ENCODE data around the gene MGARP. TPM values are rescaled to one million over a fixed set of nuclear protein-coding genes. Genes with fewer than 3 reads are reported as not detected.

The MGARP gene
- 59.0 and 87.7 TPM in 2 replicates for total RNA-seq

DNA sequence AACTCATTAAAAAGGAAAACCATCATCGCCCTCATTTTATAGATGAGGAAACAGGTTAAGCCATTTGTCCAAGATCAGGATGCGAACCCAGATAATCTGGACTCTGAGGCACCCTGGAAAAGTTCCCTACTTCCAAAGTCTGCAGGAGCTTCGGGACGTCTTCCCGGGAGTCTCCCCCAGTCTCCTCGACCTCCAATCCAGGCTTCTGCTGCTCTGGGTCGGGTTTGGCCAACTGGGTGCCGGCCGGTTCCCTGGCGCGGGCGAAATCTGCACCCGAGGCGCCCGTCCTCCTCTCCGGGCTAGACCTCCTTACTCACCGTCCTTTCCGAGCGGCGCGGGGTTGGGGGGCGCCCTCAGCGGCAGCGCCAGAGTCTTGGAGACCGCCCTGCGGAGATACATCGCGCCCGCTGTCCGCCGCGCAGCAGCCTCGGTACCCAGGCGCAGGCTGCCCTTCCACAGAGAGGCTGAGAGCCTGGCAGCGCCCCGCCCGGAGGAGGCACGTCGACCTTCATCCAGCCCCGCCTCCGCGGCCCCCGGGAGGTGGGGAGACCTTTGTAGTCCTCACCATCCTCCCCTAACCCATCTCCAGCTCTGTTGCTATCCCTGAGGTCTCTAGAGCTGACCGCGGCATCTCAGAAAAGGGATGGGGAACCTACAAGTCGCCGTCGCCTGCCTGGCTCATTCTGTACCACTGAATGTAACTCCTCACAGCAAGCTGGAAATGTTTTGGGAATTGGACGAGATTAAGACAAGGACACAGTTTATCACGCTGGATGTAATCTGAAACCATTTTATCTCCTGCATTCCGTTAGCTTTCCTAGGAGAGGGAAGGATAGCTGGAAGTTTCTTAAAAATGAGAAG, at the start of gene MGARP:
Gene MGARP, minus strand, starts transcription at position 466 of the 861 bp plus-strand sequence. Its CDS starts 67 bp downstream, at position 399.

DNA sequence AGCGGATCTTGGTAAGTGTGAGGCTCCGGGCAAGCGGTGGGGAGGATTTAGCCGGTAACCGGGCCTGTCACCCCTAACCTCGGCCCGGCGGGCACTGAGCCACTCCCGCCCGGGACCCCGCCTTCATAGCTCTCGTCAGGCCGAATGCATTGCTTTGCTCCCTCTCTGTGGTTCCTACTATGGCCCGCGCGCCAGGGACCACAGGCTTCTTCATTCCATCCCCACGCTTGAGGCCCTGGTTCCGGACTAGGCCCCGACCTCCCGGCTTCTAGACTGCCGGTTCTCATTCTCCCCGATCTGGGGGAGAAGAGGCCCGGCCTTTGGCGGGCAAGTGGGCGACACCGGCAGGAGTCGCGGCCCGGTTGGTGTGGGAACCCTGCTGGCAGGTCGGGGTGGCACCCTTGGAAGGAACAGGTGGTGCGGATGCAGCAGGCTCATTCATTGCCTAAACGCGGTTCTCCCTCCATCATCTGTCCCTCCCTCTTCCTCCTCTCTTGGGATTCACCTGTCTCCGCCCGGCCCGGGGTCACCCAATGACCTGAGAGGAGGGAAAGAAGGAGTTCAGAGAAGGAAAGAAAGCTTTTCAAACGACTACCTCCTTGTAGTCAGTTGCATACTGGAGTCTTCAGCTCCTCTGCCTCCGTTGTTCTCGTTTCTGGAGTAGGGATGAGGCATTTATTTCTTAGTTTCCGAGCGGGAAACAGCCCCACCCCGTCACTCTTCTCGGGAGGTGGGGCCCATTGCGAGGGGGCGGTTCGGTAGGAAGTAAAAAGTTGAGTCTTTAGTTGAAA, 22.0 kb upstream of the MGARP start, which contains the start of gene NDUFC1:
Gene NDUFC1, minus strand, starts transcription at position 657 of the 791 bp plus-strand sequence. CDS start 6,679 bp downstream, outside the sequence.

DNA sequence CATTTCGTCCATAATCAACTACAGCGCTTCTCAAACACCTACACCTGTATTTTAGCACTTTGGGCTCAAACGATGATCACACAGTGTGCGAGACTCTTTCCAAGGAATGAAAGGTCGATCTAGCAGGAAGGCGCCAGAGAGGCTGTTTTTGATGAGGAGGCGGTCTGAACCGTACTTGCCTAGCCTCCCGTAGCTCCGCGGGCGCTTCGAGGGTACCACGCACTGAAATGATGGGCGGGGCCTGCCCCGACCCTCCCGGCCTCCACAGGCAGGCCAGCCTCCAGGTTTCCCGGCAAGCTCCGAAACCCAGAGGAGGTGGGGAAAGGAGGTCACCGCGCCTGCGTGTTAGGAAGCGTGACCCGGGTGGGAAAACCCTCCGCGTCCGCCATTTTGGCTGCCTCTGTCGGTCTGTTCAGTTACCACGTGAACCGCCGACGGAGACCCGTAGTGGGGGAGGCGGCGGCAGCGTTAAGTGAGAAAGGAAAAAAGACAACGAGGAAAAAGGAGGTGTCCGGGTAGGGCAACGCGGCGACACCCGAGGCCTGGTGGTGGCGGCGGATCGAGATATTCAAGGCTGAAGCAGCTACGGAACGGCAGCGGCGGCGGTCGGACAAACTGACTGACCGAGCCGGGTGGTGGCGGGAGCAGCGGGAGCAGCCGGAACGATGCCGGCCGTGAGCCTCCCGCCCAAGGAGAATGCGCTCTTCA, 21.2 kb upstream of the MGARP start, which contains the start of gene NAA15:
Gene NAA15, plus strand, starts transcription at position 393 of the 708 bp plus-strand sequence. Its CDS starts 273 bp downstream, at position 666.

Other genes with a start within 250 kb of the MGARP start
- 28.4 and 44.0 TPM in 2 replicates for gene ELF2, start 103.0 kb downstream of the MGARP start, total RNA-seq
- 24.2 and 62.9 TPM in 2 replicates for gene NAA15, start 21.3 kb upstream of the MGARP start, total RNA-seq
- 42.6 and 44.1 TPM in 2 replicates for gene NDUFC1, start 22.3 kb upstream of the MGARP start, total RNA-seq
- gene RAB33B, start 173.9 kb upstream of the MGARP start, total RNA-seq = 13.8 and 22.0 TPM in 2 replicates